DND-41 (cell line): ENCODE data around the gene DUSP2.
A peak's percentile ranks its signal among the peaks of the same experiment; 100 is the strongest.

Source experiments
- ATAC-seq: fragments of 200-7000 bp; cut with Tn5 transposase; 3 replicates; pipeline ENCODE4 v1.9.1; 2021; ENCODE audit warnings: low read depth; ENCODE audit not compliant: insufficient read depth
- DNase-seq: peaks from one replicate; pipeline ENCODE4 v3.0.0-alpha.2; 2020
- H2AFZ ChIP-seq: 2 replicates; pipeline ENCODE4 v1.6.0; 2012; ENCODE audit warnings: low read depth, low read length
- H3K27ac ChIP-seq: 2 replicates; pipeline ENCODE4 v1.5.1; 2012; ENCODE audit warnings: low read length, inconsistent platforms
- H3K27me3 ChIP-seq: fragments of 200-600 bp; sonication (generic); 2 replicates; pipeline ENCODE4 v1.6.0; 2012; ENCODE audit warnings: low read length, mild to moderate bottlenecking, inconsistent platforms; ENCODE audit not compliant: insufficient read depth, poor library complexity
- H3K36me3 ChIP-seq: 2 replicates; pipeline ENCODE4 v1.5.1; 2012; ENCODE audit warnings: low read length, inconsistent platforms; ENCODE audit not compliant: insufficient read depth
- H3K4me1 ChIP-seq: 2 replicates; pipeline ENCODE4 v1.5.1; 2012; ENCODE audit warnings: mild to moderate bottlenecking, low read length; ENCODE audit not compliant: insufficient read depth
- H3K4me2 ChIP-seq: 2 replicates; pipeline ENCODE4 v1.6.0; 2012; ENCODE audit warnings: mild to moderate bottlenecking, moderate library complexity, low read length, inconsistent platforms; ENCODE audit not compliant: insufficient read depth
- H3K4me3 ChIP-seq, 2 experiments: fragments of 200-600 bp in 1 of 2; shearing (Covaris generic) in 1 of 2; 2 replicates each; pipeline ENCODE4 v1.5.1; 2012 to 2016; ENCODE audit warnings: inconsistent platforms in 2 of 2, low read length in 2 of 2, mild to moderate bottlenecking in 2 of 2, low read depth in 1 of 2, moderate library complexity in 1 of 2
- H3K79me2 ChIP-seq: 2 replicates; pipeline ENCODE4 v1.6.0; 2012; ENCODE audit warnings: low read length, inconsistent platforms; ENCODE audit not compliant: insufficient read depth
- H3K9ac ChIP-seq: 2 replicates; pipeline ENCODE4 v1.6.0; 2012; ENCODE audit warnings: low read depth, mild to moderate bottlenecking, inconsistent platforms, low read length, moderate library complexity
- H3K9me3 ChIP-seq: 2 replicates; pipeline ENCODE4 v1.5.1; 2012; ENCODE audit warnings: low read length, moderate library complexity, mild to moderate bottlenecking, inconsistent platforms; ENCODE audit not compliant: insufficient read depth, severe bottlenecking
- H4K20me1 ChIP-seq: 2 replicates; pipeline ENCODE4 v1.6.0; 2012; ENCODE audit warnings: low read length; ENCODE audit not compliant: insufficient read depth
- EZH2 ChIP-seq: IDR thresholded peaks from 3 replicates; pipeline ENCODE4 v1.6.1; 2012; ENCODE audit warnings: borderline replicate concordance, low read depth, mild to moderate bottlenecking, moderate library complexity, low read length, inconsistent platforms; ENCODE audit not compliant: severe bottlenecking
- TF ChIP-seq, protein P1 (sequence below): IDR thresholded peaks from 2 replicates; pipeline ENCODE4 v1.5.1; 2012; ENCODE audit warnings: borderline replicate concordance, low read length, moderate library complexity, mild to moderate bottlenecking; ENCODE audit not compliant: poor library complexity, severe bottlenecking; ENCODE audit errors: extremely low read depth

The DUSP2 gene

GRCh38 chr2:96170626-96171025, 25.4 kb upstream of the DUSP2 start:
- no peak for ATAC-seq
- H4K20me1 ChIP-seq, result no peaks in the 10 kb centered on the region

DNA sequence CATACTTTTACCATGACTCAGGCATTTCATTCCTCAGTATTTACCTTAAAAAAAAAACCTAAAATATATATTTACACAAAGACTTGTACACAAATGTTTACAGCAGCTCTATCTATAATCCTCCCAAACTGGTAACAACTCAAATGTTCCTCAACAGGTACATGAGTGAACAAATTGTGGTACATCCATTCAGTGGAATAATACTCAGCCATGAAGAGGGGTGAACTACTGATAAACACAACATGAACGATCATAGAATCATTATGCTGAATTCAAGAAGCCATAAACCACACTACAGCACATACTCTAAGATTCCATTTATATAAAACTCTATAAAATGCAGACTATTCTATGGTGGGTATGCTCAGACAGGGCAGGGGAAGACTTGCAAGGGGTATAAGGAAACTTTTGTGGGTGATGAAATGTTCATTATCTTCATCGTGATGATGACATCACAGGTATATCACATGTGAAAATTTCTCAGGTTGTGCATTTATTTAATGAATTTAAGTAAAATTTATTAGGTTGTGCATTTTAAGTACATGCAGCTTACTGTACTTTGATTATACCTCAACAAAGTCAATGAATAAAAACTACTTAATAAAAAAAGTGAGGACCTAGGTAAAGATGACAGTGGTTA, 24.7 kb upstream of the DUSP2 start:
- TF ChIP-seq, protein P1, sequence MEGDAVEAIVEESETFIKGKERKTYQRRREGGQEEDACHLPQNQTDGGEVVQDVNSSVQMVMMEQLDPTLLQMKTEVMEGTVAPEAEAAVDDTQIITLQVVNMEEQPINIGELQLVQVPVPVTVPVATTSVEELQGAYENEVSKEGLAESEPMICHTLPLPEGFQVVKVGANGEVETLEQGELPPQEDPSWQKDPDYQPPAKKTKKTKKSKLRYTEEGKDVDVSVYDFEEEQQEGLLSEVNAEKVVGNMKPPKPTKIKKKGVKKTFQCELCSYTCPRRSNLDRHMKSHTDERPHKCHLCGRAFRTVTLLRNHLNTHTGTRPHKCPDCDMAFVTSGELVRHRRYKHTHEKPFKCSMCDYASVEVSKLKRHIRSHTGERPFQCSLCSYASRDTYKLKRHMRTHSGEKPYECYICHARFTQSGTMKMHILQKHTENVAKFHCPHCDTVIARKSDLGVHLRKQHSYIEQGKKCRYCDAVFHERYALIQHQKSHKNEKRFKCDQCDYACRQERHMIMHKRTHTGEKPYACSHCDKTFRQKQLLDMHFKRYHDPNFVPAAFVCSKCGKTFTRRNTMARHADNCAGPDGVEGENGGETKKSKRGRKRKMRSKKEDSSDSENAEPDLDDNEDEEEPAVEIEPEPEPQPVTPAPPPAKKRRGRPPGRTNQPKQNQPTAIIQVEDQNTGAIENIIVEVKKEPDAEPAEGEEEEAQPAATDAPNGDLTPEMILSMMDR, result no peak
- TF ChIP-seq EZH2, result no peak
- peaks cover 6% of the 10 kb centered on the region for H3K4me1 ChIP-seq
- H2AFZ ChIP-seq, result no peak overlapping the region
- H3K79me2 ChIP-seq, result no peaks in the 10 kb centered on the region
- ATAC-seq (no peak), DNase-seq (no peak)
- H3K36me3 ChIP-seq, result no peaks in the 10 kb centered on the region
- H3K27ac ChIP-seq, result no peak overlapping the region
- H3K9ac ChIP-seq, result no peak overlapping the region
- H3K27me3 ChIP-seq, result no peaks in the 10 kb centered on the region
- no peak overlapping the region for H3K4me2 ChIP-seq
- peaks cover 3% of the 10 kb centered on the region for H3K9me3 ChIP-seq
- H4K20me1 ChIP-seq, result no peaks in the 10 kb centered on the region
- no peak overlapping the region for H3K4me3 ChIP-seq

More at GRCh38 chr2:96170626-96171025, 25.4 kb upstream of the DUSP2 start:
- no peak for TF ChIP-seq EZH2
- H3K27ac ChIP-seq, result no peak overlapping the region
- no peak overlapping the region for H2AFZ ChIP-seq
- H3K4me2 ChIP-seq, result no peak overlapping the region
- no peak overlapping the region for H3K4me3 ChIP-seq
- no peaks in the 10 kb centered on the region for H3K4me1 ChIP-seq
- H3K36me3 ChIP-seq, result no peaks in the 10 kb centered on the region
- DNase-seq, result no peak
- no peak overlapping the region for H3K9ac ChIP-seq
- H3K79me2 ChIP-seq, result no peaks in the 10 kb centered on the region
- H3K9me3 ChIP-seq, result peaks cover 3% of the 10 kb centered on the region
- H3K27me3 ChIP-seq, result no peaks in the 10 kb centered on the region

- Histone ChIP-seq H3K27me3 (no peaks in the 10 kb centered on the region), H3K9ac (no peak overlapping the region), H3K4me3 (no peak overlapping the region), H3K4me2 (no peak overlapping the region), H3K36me3 (no peaks in the 10 kb centered on the region), H3K79me2 (no peaks in the 10 kb centered on the region), H4K20me1 (no peaks in the 10 kb centered on the region), H2AFZ (no peak overlapping the region), H3K27ac (no peak overlapping the region), H3K4me1 (peaks cover 27% of the 10 kb centered on the region), H3K9me3 (peaks cover 3% of the 10 kb centered on the region)
- ATAC-seq, result no peak
- TF ChIP-seq, protein P1, result no peak
- TF ChIP-seq EZH2, result no peak
- no peak for DNase-seq
Observed at GRCh38 chr2:96167407-96168013, 22.3 kb upstream of the DUSP2 start.

DNA sequence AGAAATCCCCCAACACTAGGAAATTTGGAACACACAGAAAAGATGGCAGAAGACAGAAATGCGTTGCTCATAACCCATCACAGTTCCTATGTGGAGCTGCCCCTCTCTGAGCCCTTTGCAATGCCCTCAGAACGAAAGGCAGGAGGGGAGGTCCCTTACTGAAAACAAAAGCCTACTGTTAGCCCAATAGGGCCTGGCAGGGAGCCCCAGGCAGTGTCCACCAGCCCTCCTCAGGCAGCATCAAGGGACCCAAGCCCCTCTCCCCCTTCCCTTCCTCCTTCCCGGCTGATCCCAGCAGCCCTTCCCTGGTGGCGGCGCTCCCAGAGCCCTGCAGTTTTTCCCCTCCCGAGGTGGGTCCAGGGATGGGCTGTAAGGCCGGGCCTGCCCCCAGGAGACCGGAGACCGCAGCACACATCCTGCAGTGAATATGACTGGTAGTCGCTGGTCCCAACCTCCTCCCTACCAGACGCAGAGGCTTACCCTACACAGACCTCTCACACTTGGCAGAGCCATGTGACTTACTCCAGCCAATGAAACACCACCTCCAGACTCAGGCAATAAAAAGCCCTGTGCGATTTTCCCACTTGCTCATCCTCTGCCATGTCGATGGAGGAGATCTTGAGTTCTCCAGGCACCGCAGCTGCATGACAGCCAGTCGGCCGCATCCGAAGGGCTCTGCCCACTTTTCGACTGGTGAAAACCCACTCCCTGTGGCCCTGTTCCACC, 19.4 kb upstream of the DUSP2 start:
- Histone ChIP-seq H2AFZ (peak overlapping the region; percentile 52), H3K27me3 (no peaks in the 10 kb centered on the region), H3K4me1 (peaks cover 29% of the 10 kb centered on the region), H3K36me3 (no peaks in the 10 kb centered on the region), H3K4me2 (peak overlapping the region; percentile 56), H3K9ac (peak overlapping the region; percentile 60), H3K79me2 (no peaks in the 10 kb centered on the region), H3K4me3 (peak overlapping the region in 1 of 2 experiments; percentile 37; a peak in 2 of 4 replicates), H4K20me1 (no peaks in the 10 kb centered on the region), H3K9me3 (no peaks in the 10 kb centered on the region), H3K27ac (peak overlapping the region; percentile 97)
- TF ChIP-seq, protein P1, result peak; percentile 38
- no peak for TF ChIP-seq EZH2
- peak; percentile 81 for ATAC-seq
- DNase-seq, result peak; percentile 85
